NCI-H146 treated with DMSO at 0.1 percent for 48 hours (cell line): ENCODE data around the gene ADAM30.

Source experiments
- DNase-seq: peaks from one replicate; lab custom pipeline; 2025; ENCODE audit not compliant: unreplicated experiment; lab: John Stamatoyannopoulos, UW

ADAM30 gene

DNA sequence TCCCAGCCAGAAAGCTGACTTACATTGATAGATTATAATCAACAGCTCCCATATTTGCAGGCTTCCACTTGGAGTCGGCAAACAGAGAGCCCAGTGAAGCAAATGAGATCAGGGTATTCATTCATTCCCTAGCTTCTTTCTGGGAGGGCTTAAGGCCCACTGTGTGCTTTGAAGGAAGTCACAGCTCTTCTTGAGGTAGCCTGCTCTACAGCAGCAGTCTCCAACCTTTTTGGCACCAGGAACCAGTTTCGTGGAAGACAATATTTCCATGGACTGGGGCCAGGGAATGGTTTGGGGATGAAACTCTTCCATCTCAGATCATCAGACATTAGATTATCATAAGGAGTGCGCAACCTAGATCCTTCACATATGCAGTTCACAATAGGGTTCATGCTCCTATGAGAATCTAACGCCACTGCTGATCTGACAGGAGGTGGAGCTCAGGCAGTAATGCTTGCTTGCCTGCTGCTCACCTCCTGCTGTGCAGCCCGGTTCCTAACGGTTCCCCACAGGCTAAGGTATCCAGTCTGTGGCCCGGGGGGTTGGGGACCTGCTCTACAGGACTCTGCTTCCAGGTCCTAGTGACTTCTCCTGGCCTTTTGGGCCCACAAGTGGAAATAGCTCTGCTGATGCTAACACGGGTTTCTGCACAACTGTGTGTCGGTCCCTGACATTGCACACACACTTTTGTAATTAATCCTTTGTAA lies 13.7 kb upstream of the ADAM30 start:
- DNase-seq: no peak

DNA sequence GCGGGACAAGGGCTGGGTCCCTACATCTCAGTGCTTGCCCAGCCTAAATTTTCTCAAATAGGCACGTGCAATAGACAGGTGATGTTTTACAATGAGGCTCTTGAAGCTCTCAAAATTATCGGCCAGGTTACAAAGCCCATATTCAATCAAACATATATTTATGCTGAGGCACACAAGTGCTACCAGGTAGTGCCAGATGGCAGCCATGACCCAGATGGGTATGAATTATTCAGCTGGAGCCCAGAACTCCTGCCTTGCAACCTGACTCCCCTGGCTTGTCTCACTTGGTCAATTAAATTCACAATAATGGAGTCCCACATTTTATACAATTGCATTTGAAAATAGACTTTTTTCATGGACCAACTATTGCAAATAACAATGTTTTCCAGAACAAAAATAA lies 12.3 kb upstream of the ADAM30 start:
- DNase-seq: no peak

DNA sequence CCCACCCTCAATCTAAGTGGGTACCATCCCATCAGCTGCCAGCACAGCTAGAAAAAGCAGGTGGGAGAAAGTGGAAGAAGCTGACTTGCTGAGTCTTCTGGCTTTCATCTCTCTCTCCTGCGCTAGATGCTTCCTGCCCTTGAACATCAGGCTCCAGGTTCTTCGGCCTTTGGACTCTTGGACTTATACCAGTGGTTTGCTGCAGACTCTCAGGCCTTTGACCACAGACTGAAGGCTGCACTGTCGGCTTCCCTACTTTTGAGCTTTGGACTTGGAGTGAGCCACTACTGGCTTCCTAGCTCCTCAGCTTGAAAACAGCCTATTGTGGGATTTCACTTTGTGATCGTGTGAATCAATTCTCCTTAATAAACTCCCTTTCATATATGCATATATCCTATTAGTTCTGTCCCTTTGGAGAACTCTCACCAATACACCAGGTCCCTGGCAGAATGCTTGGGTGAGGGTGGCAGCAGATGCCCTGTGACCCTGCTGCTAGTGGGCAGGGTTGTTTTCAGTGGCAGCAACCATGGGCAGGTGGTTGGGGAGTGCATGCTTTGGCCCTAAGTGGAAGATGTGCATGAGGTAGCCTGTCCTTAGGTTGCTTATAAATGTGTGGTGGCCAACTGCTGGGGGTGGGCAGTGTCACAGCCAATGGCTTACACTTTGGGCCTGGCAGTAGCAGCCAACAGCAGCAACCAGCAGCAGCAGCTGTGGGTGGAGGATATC lies 10.8 kb upstream of the ADAM30 start:
- no peak for DNase-seq

DNA sequence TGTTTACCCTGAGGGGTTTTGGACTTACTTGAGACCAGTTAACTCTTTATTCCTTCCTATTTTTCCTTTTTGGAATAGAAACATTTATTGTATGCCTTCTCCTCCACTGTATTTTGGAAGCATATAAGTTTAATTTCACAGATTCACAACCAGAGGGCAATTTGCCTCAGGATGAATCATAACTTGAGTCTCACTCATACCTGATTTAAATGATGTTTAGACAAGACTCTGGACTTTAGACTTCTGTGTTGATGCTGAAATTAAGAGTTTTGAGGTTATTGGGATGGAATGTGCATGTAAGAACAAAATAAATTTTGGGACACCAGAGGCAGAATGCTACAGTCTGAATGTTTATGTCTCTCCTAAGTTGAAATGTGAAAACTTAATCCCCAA lies 7.1 kb upstream of the ADAM30 start:
- no peak for DNase-seq

DNA sequence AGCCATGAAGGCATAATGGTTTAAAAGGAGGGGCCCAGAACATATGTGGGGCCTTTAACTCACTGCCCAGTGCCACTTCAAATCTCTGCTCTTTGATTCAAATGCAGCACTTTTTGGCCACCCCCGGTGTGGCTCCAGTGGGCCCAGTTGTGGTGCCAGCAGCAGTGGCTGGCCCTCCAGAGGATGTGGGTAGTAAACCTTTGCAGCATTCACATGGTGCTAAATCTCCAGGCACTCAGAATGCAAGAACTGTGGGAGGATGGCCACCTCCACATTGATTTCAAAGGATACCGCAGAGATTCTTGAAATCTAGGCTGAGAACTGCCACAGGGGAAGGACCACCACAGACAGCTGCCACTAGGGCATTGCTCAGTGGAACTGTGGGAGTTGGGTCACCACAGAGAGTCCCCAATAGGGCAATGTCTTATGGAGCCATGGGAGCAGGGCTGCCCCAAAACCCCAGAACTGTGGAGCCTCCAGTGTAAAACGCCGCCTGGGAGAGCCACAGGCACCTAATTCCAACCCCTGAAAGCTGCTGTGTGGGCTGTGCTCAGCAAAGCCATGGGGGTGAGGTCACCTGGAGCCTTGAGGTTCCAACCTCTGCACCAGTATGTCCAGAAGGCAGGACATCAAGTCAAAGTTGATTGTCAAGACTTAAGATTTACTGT lies 6.6 kb upstream of the ADAM30 start:
- DNase-seq: no peak

DNA sequence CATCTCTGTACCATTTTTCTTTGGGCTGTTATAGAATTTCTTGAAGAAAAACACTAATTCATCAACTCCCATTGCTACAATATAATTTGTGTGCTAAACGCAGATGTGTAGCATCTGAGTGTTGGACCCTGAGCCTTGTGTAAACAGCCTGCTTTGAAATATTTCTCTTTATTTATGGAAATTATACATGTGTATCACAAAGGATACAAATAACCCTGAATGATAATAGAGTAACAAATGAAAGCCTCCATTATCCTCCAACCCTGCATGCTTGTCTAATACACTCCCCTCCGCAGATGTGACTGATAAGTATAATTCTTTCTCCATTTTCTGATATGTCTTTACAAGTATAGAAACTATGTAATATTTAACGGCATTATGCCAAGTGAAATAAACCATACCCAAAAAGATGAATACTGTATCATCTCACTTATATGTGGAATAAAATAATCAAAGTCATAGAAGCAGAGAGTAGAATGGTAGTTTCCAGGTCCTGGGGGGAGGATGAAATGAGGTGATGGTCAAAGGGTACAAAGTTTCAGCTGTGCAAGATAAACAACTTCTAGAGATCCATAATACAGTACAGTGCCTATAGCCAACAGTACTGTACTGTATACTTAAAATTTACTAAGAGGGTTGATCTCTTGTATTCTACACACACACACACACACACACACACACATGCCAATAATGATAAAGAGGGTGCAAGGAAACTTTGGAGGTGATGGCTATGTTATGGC lies 2.8 kb upstream of the ADAM30 start:
- DNase-seq: no peak

DNA sequence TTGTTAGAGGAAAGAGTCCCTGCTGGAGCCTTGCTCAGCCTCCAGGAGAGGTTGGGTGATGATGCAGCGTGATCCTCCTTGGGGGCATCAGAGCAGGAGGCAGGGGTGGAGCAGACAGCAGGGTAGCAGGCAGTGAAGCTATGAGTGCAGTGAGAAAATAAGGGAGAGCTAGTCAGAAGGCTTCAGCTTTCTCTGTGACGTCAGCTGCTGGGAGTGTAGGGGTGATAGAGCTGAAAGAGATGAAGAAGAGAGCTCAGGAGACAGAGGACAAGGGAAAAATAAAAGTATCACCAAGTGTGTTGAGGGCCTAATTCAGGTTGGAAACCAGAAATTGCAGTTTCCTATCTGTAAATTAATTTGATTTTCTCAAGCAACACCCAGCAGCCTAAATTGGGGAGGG lies 2.2 kb upstream of the ADAM30 start:
- no peak for DNase-seq

DNA sequence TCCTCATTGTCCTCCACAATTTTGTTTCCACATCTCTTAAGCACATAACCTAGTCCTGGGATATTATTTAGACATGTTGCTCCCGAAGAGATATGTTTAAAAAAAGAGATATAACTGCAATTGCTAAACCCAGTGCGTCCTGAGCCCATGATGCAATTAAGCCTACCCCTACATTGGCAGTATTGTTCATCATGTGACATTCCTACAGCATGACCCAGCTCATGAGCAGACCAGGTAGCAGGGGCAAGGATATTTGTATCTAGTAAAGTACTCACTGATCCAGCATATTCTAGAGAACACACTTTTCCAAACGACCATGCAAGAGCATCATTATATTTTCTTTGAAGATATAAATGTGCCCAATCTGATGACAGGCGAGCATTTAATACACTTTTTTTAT lies 1.2 kb downstream of the ADAM30 start:
- DNase-seq: no peak

DNA sequence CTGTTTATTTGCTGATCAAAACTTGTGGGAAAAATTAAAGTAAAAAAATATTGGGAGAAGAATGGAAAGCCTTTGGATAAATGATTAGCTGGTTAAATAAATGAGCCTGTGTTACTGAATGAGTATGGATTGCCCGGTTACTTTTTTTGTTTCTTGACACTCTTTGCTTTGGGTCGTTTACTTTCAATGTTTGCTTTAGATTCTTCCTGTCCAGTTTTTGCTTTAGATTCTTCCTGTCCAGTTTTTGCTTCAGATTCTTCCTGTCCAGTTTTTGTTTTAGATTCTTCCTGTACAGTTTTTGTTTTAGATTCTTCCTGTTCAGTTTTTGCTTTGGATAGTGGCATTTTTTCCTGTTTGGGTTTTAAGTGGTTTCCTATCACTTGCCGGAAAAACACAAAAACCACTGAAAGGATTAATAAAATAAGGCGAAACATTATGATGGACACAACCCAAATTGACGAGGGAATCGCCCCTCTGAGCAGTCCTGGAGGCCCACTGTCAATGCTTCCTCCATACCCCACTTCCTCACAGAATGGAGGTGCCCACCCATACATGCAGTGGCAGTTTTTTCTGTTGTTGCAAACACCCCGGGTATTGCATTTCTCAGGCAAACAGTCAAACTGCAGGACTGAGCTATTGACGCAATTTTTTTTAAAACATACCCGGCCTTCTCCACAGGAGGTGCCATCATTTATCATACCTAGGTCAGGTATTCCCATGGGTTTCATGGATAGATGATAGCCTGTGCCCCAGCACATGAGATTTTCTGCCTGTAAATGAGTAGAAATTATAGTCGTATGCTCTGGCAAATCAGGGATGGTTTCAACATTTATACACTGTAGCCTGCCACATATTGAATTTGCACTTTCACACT lies 2.3 kb downstream of the ADAM30 start:
- DNase-seq: no peak

DNA sequence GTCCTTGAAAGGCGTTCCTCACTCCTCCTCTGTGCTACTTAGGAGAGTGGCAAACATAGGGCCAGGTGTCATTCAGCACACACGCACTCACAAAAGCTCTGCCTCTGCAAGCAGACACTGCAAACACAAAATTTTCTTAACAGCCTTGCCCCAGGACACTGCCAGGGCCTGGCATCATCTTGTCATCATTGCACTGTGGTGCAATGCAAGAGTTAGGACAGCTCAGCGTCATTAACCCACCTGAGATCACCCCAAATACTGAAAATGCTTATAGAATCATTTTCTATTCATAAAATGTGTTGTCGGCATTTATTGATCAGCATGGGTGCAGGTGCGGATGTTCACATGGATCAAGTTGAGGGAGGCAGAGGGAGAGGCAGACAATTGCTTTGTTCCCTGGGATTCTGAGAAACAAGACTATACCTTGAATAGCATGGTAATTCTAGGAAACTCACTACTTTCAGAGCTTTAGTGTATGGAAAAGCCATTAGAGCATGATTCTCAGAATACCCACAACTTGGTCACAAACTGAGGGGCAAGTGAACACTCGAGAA lies 3.0 kb downstream of the ADAM30 start:
- DNase-seq: no peak

DNA sequence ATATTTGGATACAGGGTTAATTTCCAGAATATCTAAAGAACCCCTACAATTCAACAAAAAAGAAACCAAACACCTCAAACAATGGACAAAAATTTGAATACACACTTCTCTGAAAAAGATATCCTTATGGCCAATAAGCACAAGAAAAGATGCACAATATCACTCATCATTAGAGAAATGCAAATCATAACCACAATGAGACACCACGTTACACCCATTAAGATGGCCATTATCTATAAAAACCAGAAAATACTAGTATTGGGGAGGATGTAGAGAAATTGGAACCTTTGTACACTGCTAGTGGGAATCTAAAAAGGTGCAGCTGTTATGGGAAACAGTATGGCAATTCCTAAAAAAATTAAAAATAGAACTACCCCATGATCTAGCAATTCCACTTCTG lies 4.9 kb downstream of the ADAM30 start:
- no peak for DNase-seq

DNA sequence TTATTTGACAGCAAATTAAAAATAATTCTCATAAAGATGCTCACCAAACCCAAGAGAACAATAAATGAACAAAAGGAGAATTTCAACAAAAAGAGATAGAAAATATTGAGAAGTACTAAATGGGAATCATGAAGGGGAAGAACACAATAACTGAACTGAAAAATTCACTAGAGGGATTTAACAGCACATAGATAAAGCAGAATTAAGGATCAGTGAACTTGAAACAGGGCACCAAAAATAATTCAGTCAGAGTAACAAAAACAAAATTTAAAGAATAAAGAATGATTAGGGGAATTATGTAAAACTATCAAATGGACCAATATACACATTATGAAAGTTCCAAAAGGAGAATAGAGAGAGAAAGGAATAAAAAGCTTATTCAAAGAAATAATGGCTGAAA lies 7.8 kb downstream of the ADAM30 start:
- DNase-seq: no peak

DNA sequence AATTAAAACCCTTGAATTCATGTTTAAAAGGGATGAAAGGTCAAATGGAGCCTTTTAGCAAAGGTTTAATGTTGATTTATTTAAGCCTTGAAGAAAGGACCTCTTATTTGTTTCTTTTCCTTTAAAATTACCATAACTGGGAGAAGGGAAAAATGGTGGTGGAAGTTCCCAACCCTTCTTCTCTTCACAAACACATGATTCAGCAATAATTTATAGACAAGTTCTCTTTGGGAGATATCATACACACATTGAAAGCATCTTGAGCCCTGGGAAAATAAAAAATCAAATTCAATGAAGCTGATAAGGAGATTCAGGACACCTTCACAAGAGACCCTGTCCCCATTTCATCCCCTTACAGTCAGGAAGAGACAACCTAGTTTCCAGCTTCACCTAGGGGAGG lies 8.9 kb downstream of the ADAM30 start:
- DNase-seq: no peak

DNA sequence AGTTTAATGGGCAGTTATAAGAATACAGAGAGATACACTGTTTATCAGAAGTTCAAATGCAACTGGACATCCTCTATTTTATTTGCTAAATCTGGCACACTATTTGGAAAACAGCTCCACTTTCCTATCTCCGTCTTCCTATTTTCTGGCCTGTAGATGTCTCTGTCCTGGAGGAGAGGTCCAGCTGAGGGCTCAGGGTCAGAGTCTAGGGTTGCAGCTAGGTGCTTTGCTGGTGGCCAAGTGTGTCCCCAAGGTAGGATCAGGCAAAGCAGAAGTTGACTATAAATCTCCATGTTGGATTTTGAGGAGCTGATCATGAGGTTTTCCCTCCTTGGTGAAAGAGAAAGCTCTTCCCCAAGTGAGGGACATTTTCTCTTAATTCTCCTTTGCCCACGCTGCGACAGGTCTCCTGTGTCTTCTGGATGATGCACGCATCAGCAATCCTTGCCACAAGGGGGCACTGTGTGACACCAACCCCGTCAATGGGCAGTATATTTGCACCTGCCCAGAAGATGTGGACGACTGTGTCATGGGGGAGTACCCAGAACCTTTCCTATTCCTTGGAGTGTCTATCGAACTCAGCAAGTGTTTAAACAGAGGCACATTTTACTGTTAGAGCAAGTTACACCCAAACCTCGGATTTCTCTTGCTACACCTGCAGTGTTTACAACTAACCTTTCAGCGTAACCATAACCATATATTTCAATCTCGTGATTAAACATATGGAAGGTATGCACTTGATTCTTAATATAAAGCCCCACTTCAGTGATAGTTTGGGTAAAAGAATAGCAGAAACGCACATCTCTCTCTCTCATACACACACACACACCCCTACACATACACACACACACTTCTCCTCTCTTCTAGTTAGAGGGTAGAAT lies 10.2 kb downstream of the ADAM30 start:
- DNase-seq: no peak

DNA sequence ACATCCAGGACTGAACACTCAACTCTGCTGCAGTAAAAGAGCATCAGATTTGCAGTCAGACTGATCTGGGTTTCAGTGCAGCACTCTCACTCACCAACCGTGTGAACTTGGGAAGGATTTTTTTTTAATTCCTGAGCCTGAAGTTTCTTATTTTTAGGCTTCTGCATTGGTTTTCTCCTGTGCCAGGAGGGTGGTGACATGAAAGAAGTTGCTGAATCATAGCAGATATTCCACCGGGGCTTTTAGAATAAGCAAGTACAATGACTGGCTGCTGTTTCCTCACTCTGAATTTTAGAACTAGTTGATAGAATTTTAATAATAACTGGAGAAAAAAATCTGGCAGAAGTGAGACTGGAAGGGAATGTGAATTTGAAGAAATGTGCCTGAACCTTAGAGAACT lies 11.6 kb downstream of the ADAM30 start:
- no peak for DNase-seq

DNA sequence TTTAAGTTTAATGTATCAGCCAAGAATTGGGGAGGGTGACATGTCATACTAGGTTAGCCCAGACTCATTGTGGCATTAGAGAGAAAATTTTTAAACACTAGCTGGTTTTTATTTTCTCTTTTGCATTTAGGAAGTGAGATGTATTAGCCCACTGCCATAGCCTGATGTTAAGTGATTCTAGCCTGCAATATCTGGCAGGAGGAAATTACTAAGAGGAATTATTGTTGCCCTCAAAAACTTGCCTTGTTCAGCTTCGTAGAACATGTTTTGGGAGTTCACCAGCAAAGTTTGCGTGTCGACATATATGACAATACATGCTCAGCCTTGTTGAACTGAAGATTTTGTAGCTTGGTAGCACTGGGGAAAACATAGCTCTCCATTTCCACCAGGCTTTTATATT lies 12.5 kb downstream of the ADAM30 start:
- no peak for DNase-seq

DNA sequence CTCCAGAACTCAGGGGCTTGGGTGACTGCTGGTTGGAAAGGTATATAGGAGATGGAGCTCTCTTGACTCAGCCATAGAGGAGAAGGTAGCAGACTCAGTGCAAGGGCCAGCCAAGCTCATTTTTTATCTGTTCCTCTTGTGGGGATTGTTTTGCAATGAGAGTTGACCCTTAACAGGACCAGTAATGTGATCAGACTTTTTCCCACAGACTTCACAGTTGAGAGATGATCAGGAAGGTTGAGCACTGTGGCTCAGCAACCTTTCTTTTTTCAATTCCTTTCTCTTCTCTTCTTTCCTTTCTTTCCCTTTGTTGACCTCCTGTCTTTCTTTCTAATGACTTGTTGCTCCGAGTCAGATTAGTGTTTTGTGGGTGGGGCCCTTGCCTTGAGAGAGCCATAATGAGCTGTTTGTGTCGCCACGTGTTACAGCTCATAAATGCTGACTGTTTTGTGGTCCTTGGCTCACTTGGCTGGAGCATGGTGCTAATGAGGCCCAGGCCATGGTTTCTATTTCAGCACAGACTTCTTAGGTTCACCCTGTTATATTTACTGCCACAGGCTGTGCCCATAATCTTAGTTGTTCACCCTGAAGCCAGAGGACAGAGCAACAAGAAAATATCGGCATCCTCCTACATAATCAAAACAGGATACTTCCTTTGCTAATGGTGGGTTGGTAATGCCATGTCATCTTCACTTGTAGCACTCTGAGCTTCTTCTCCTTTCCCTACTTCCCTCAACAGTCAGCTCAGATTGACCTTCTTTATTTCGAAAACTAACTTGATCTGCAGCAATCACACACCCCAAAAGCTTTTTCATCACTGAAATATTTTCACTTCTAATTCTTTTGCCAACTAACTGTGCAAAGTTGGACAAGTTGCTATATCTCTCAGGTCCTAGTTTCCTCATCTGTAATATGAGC lies 13.9 kb downstream of the ADAM30 start:
- DNase-seq: no peak
